Omental fat pad (tissue), 4 donors: Measurements from ENCODE around the gene SLC31A1. TPM values are rescaled to one million over a fixed set of nuclear protein-coding genes. Genes with fewer than 3 reads are reported as not detected.

ENCODE experiments used
- ATAC-seq: fragments of 150-250 bp; one replicate; pipeline ENCODE4 v1.9.1; 2016; ENCODE audit warnings: mild to moderate bottlenecking, moderate library complexity; ENCODE audit not compliant: low FRiP score
- DNase-seq: peaks from one replicate; pipeline ENCODE4 v3.0.0-alpha.2; 2019; ENCODE audit warnings: low spot score
- CTCF ChIP-seq, 3 donors: fragments of 450-650 bp; IDR thresholded peaks; one replicate each; pipeline ENCODE4 v1.5.1; 2016 to 2017; ENCODE audit warnings: antibody characterized with exemption in 3 of 3, mild to moderate bottlenecking in 3 of 3, moderate library complexity in 2 of 3
- total RNA-seq, 4 donors: library from RNA; depleted of rRNA; stranded (reverse); fragments of >200 nt; gene quantifications; one replicate each; pipeline ENCODE4 v1.1.0, GENCODE V29; 2016

The SLC31A1 gene
- total RNA-seq, 4 donors from 2014 or later: 11.2 to 26.7 (median 18.6) TPM

GRCh38 chr9:113219969-113220368, 1.4 kb upstream of the SLC31A1 start:
- no peak for TF ChIP-seq CTCF (IDR thresholded peaks at IDR 0.05)
- DNase-seq (no peak), ATAC-seq (no peak)

DNA sequence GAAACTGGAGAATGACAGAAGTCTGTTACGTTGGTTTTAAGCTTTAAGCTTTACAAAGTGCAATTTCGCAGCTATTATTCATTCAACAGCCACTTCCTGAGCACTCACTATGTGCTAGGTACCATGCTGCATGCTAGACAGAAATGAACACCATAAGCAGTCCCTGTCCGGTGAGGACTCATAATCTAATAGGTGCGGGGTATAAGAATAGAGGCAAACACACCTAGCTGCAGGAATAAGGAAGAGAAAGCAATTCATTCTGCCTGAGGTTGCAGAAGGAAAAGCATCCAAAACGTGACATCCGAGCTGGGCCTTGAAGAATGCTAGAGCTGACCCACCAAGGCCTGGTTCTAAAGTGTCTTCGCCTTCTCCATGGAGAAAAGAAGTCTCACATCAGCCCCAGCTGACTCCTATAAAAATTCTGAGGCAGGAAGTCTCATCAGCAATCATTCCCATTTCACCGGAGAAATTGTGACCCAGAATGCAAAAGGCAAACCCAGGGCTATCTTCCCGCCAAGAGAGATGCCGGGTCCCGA, 809 bp upstream of the SLC31A1 start:
- TF ChIP-seq CTCF (IDR thresholded peaks at IDR 0.05): no peak
- DNase-seq (no peak), ATAC-seq (no peak)

GRCh38 chr9:113221800-113222481, 597 bp downstream of the SLC31A1 start:
- no peak for TF ChIP-seq CTCF (IDR thresholded peaks at IDR 0.05)
- no peak for ATAC-seq
- no peak for DNase-seq

- no peak for ATAC-seq
- DNase-seq: no peak
- TF ChIP-seq CTCF (IDR thresholded peaks at IDR 0.05): no peak
Measured at GRCh38 chr9:113222482-113222841, 1.1 kb downstream of the SLC31A1 start.

GRCh38 chr9:113223963-113224362, 2.6 kb downstream of the SLC31A1 start:
- DNase-seq: no peak
- no peak for TF ChIP-seq CTCF (IDR thresholded peaks at IDR 0.05)
- ATAC-seq: no peak

- no peak for ATAC-seq
- no peak for TF ChIP-seq CTCF (IDR thresholded peaks at IDR 0.05)
- DNase-seq: no peak
Measured at GRCh38 chr9:113227436-113227835, 6.1 kb downstream of the SLC31A1 start.

- no peak for TF ChIP-seq CTCF (IDR thresholded peaks at IDR 0.05)
- DNase-seq (no peak), ATAC-seq (no peak)
Measured at GRCh38 chr9:113228130-113228665, 6.9 kb downstream of the SLC31A1 start.
